22Rv1 (cell line): ENCODE results near the gene EIF4EBP2.

Experiments
- H3K27ac ChIP-seq: fragments of 450-650 bp; 2 replicates; pipeline ENCODE4 v1.5.1; 2017
- CTCF ChIP-seq: fragments of 450-650 bp; IDR thresholded peaks from 2 replicates; pipeline ENCODE4 v1.5.1; 2017; ENCODE audit warnings: mild to moderate bottlenecking
- ZFX ChIP-seq: fragments of 450-650 bp; IDR thresholded peaks from 2 replicates; pipeline ENCODE4 v1.6.1; 2017; ENCODE audit warnings: antibody characterized with exemption, borderline replicate concordance

EIF4EBP2 gene

GRCh38 chr10:70369498-70370018 is 34.4 kb upstream of the EIF4EBP2 start:
- H3K27ac ChIP-seq: no peak overlapping the region
- TF ChIP-seq ZFX (no peak), CTCF (no peak)

- H3K27ac ChIP-seq: no peak overlapping the region
- no peak for TF ChIP-seq CTCF
- TF ChIP-seq ZFX: no peak
These were observed 33.2 kb upstream of the EIF4EBP2 start for GRCh38 chr10:70370766-70371165.

- no peak overlapping the region for H3K27ac ChIP-seq
- no peak for TF ChIP-seq ZFX
- TF ChIP-seq CTCF: no peak
These were observed 32.1 kb upstream of the EIF4EBP2 start for GRCh38 chr10:70371846-70372245.

GRCh38 chr10:70374775-70375614 is 28.9 kb upstream of the EIF4EBP2 start:
- no peak overlapping the region for H3K27ac ChIP-seq
- TF ChIP-seq CTCF (no peak), ZFX (no peak)

- no peak overlapping the region for H3K27ac ChIP-seq
- TF ChIP-seq ZFX (no peak), CTCF (no peak)
These were observed 27.2 kb upstream of the EIF4EBP2 start for GRCh38 chr10:70376436-70377378.

GRCh38 chr10:70378122-70378521 is 25.8 kb upstream of the EIF4EBP2 start:
- H3K27ac ChIP-seq: no peak overlapping the region
- TF ChIP-seq CTCF: no peak
- no peak for TF ChIP-seq ZFX
